COLO668 (cell line): ENCODE data around the gene MGA.
"Not testable (repeated sequence)": the region's sequence is repeated elsewhere in the genome, so short reads cannot be mapped to it uniquely, and the experiment has no call there.

Experiments
- DNase-seq: peaks from one replicate; lab custom pipeline; 2025; ENCODE audit not compliant: unreplicated experiment; lab: John Stamatoyannopoulos, UW

MGA gene

GRCh38 chr15:41703120-41703519 is 42.9 kb downstream of the MGA start:
- DNase-seq: no peak

GRCh38 chr15:41713047-41713446 is 52.8 kb downstream of the MGA start:
- no peak for DNase-seq

- DNase-seq: no peak
Measured at GRCh38 chr15:41714291-41714690, 54.1 kb downstream of the MGA start.

GRCh38 chr15:41716864-41717263 is 56.7 kb downstream of the MGA start:
- DNase-seq: no peak

- DNase-seq: no peak
Measured at GRCh38 chr15:41727143-41727542, 66.9 kb downstream of the MGA start.

GRCh38 chr15:41728061-41728460 is 67.9 kb downstream of the MGA start:
- DNase-seq: not testable (repeated sequence)

- DNase-seq: no peak
Measured at GRCh38 chr15:41730543-41730942, 70.3 kb downstream of the MGA start.

GRCh38 chr15:41732483-41732882 is 72.3 kb downstream of the MGA start:
- no peak for DNase-seq

- no peak for DNase-seq
Measured at GRCh38 chr15:41734079-41734478, 73.9 kb downstream of the MGA start.

- DNase-seq: no peak
Measured at GRCh38 chr15:41735046-41735445, 74.8 kb downstream of the MGA start.

GRCh38 chr15:41735492-41735891 is 75.3 kb downstream of the MGA start:
- DNase-seq: not testable (repeated sequence)

GRCh38 chr15:41746802-41747201 is 86.6 kb downstream of the MGA start:
- DNase-seq: no peak

- no peak for DNase-seq
Measured at GRCh38 chr15:41756198-41756597, 96.0 kb downstream of the MGA start.

- peak; percentile 27 for DNase-seq
Measured at GRCh38 chr15:41772720-41773331, 112.6 kb downstream of the MGA start.

- no peak for DNase-seq
Measured at GRCh38 chr15:41773332-41773728, 113.1 kb downstream of the MGA start.

- no peak for DNase-seq
Measured at GRCh38 chr15:41773729-41774061, 113.5 kb downstream of the MGA start.

- peak; percentile 97 for DNase-seq
Measured at GRCh38 chr15:41774062-41774881, 114.1 kb downstream of the MGA start, which contains the start of gene MAPKBP1. Gene MAPKBP1, plus strand, starts transcription at chr15:41774484. Its CDS starts 792 bp downstream, at chr15:41775276.

GRCh38 chr15:41774882-41775417 is 114.7 kb downstream of the MGA start:
- no peak for DNase-seq

GRCh38 chr15:41775651-41776050 is 115.4 kb downstream of the MGA start:
- DNase-seq: no peak

- DNase-seq: no peak
Measured at GRCh38 chr15:41777421-41777973, 117.3 kb downstream of the MGA start.

GRCh38 chr15:41778521-41778920 is 118.3 kb downstream of the MGA start:
- DNase-seq: no peak

- DNase-seq: no peak
Measured at GRCh38 chr15:41779662-41780157, 119.5 kb downstream of the MGA start.
